ENCODE results near the gene CRYBB1. TPM values are rescaled to one million over a fixed set of nuclear protein-coding genes. Genes with fewer than 3 reads are reported as not detected.
A peak's percentile ranks its signal among the peaks of the same experiment; 100 is the strongest.

CRYBB1 gene
- total RNA-seq, 4 donors from 2014 or later: 0.40 TPM; not detected in 3

GRCh38 chr22:26658161-26658560 is 40.3 kb upstream of the CRYBB1 start:
- Histone ChIP-seq H3K4me1 (peaks cover 0 to 29% (median 23%) of the 10 kb centered on the region in 3 donors), H3K27me3 (peaks cover 97% of the 10 kb centered on the region), H3K4me3 (peak overlapping the region in 1 of 2 donors; percentile 42), H3K9me3 (no peaks in the 10 kb centered on the region), H3K27ac (no peak overlapping the region), H3K36me3 (no peaks in the 10 kb centered on the region)
- TF ChIP-seq POLR2AphosphoS5 (IDR thresholded peaks at IDR 0.05): no peak
- TF ChIP-seq EP300 (IDR thresholded peaks at IDR 0.05): no peak
- no peak for TF ChIP-seq POLR2A (IDR thresholded peaks at IDR 0.05)
- TF ChIP-seq CTCF (IDR thresholded peaks at IDR 0.05): no peak
- 0 to 3% methylated on average over 4 to 8 of the region's 11 CpGs for WGBS, 2 donors (ENCODE audit: low coverage in 1 of 2)
- ATAC-seq: no peak

GRCh38 chr22:26656891-26657851 is 39.3 kb upstream of the CRYBB1 start, which contains the start of gene MIAT:
MIAT (plus strand) TSS chr22:26657588.
- ATAC-seq: no peak
- TF ChIP-seq POLR2AphosphoS5 (IDR thresholded peaks at IDR 0.05) (no peak), CTCF (IDR thresholded peaks at IDR 0.05) (no peak), POLR2A (IDR thresholded peaks at IDR 0.05) (no peak), EP300 (IDR thresholded peaks at IDR 0.05) (no peak)
- 0 to 21% methylated on average over 3 of the region's 62 CpGs for WGBS, 2 donors (ENCODE audit: low coverage in 1 of 2)
- peak within 1 kb of the TSS in 1 of 2 donors; percentile 42 for H3K4me3 ChIP-seq
- peaks cover 97% of the 10 kb centered on the region for H3K27me3 ChIP-seq
- no peak within 1 kb of the TSS for H3K27ac ChIP-seq
- no peaks in the 10 kb centered on the region for H3K36me3 ChIP-seq
- peaks cover 0 to 29% (median 23%) of the 10 kb centered on the region in 3 donors for H3K4me1 ChIP-seq
- H3K9me3 ChIP-seq: no peaks in the 10 kb centered on the region

- Histone ChIP-seq H3K27me3 (peaks cover 94% of the 10 kb centered on the region), H3K4me3 (no peak overlapping the region), H3K9me3 (no peaks in the 10 kb centered on the region), H3K27ac (no peak overlapping the region), H3K36me3 (no peaks in the 10 kb centered on the region), H3K4me1 (peaks cover 0 to 2% (median 0%) of the 10 kb centered on the region in 3 donors)
- TF ChIP-seq CTCF (IDR thresholded peaks at IDR 0.05): no peak
- no peak for TF ChIP-seq POLR2AphosphoS5 (IDR thresholded peaks at IDR 0.05)
- TF ChIP-seq EP300 (IDR thresholded peaks at IDR 0.05): no peak
- no peak for TF ChIP-seq POLR2A (IDR thresholded peaks at IDR 0.05)
- ATAC-seq: no peak
- WGBS, 2 donors (ENCODE audit: low coverage in 1 of 2): 63 to 81% methylated on average over 5 to 10 of the region's 10 CpGs
These were observed 34.0 kb upstream of the CRYBB1 start for GRCh38 chr22:26651815-26652214.

- TF ChIP-seq CTCF (IDR thresholded peaks at IDR 0.05) (no peak), POLR2AphosphoS5 (IDR thresholded peaks at IDR 0.05) (no peak), POLR2A (IDR thresholded peaks at IDR 0.05) (no peak), EP300 (IDR thresholded peaks at IDR 0.05) (no peak)
- Histone ChIP-seq H3K36me3 (no peaks in the 10 kb centered on the region), H3K9me3 (no peaks in the 10 kb centered on the region), H3K27me3 (peaks cover 93% of the 10 kb centered on the region), H3K4me1 (no peaks in the 10 kb centered on the region), H3K27ac (no peak overlapping the region), H3K4me3 (no peak overlapping the region)
- no peak for ATAC-seq
- WGBS, 2 donors (ENCODE audit: low coverage in 1 of 2): 79% methylated on average over 2 of the region's 6 CpGs; no CpG with 5 or more reads in 1 of the 2 donors
These were observed 33.0 kb upstream of the CRYBB1 start for GRCh38 chr22:26650722-26651421.
